GM12878 (cell line): Measurements from ENCODE around the gene PLEKHS1.

Source experiments
- BRCA1 ChIP-seq: IDR thresholded peaks from 2 replicates; pipeline ENCODE4 v1.6.1; 2011; ENCODE audit warnings: low read depth, low read length, improper control_type of control experiment
- CTCF ChIP-seq, 3 experiments: IDR thresholded peaks in 2 of 3; conservative IDR thresholded peaks in 1 of 3; 2 replicates each; pipeline ENCODE4 v1.5.1; 2011; ENCODE audit warnings: low read depth in 3 of 3, low read length in 3 of 3, mild to moderate bottlenecking in 3 of 3, control low read depth in 2 of 3, moderate library complexity in 2 of 3, inconsistent platforms in 1 of 3, mixed read lengths in 1 of 3; ENCODE audit not compliant: control insufficient read depth in 2 of 3, insufficient read depth in 1 of 3; ENCODE audit errors: extremely low read depth in 1 of 3
- EZH2 ChIP-seq: IDR thresholded peaks from 2 replicates; pipeline ENCODE4 v1.6.1; 2012; ENCODE audit warnings: low read depth, mild to moderate bottlenecking, control low read depth, inconsistent platforms, low read length, borderline replicate concordance; ENCODE audit not compliant: control insufficient read depth
- KAT2A ChIP-seq: conservative IDR thresholded peaks from 2 replicates; pipeline ENCODE4 v1.6.1; 2011; ENCODE audit warnings: low read depth, low read length; ENCODE audit not compliant: control insufficient read depth
- NFIC ChIP-seq: IDR thresholded peaks from 2 replicates; pipeline ENCODE4 v1.6.1; 2012; ENCODE audit warnings: low read depth, mild to moderate bottlenecking, inconsistent platforms, low read length, moderate library complexity
- POLR2A ChIP-seq: IDR thresholded peaks from 2 replicates; pipeline ENCODE4 v1.6.1; 2011; ENCODE audit warnings: low read depth, mild to moderate bottlenecking, low read length
- RELB ChIP-seq: fragments of 450-650 bp; IDR thresholded peaks from 2 replicates; pipeline ENCODE4 v1.6.1; 2017; ENCODE audit warnings: low read depth, mild to moderate bottlenecking, moderate library complexity
- SIN3A ChIP-seq: IDR thresholded peaks from 2 replicates; pipeline ENCODE4 v1.6.1; 2012; ENCODE audit warnings: low read depth, low read length, improper control_type of control experiment
- TBL1XR1 ChIP-seq: IDR thresholded peaks from 2 replicates; pipeline ENCODE4 v1.6.1; 2012; ENCODE audit warnings: low read depth, low read length, improper control_type of control experiment
- ZSCAN29 ChIP-seq: fragments of 450-650 bp; IDR thresholded peaks from 2 replicates; pipeline ENCODE4 v1.6.1; 2017; ENCODE audit warnings: mild to moderate bottlenecking, moderate library complexity

GRCh38 chr10:113801569-113801968, 50.1 kb downstream of the PLEKHS1 start:
- TF ChIP-seq EZH2 (no peak), CTCF (IDR thresholded peaks at IDR 0.05 in 2 of 3, conservative IDR thresholded peaks at IDR 0.05 in 1 of 3; ENCODE audit: control insufficient read depth in 2 of 3, extremely low read depth in 1 of 3, insufficient read depth in 1 of 3, low read depth in 3 of 3, low read length in 3 of 3) (no peak), SIN3A (no peak), BRCA1 (no peak), KAT2A (no peak), NFIC (no peak), POLR2A (no peak), ZSCAN29 (no peak), TBL1XR1 (no peak), RELB (no peak)
